Peyer's patch (tissue), 4 donors: ENCODE measurements around the gene TMEM132D. TPM values are rescaled to one million over a fixed set of nuclear protein-coding genes. Genes with fewer than 3 reads are reported as not detected.

ENCODE experiments used
- DNase-seq, 3 donors: peaks; one replicate each; pipeline ENCODE4 v3.0.0-alpha.2; 2017 to 2019
- H3K27ac ChIP-seq, 4 donors: fragments of 200-600 bp; sonication (generic); one replicate each; pipeline ENCODE4 v1.5.1; 2016 to 2019
- H3K27me3 ChIP-seq, 2 donors: fragments of 200-600 bp; sonication (generic); one replicate each; pipeline ENCODE4 v1.5.1; 2019
- H3K36me3 ChIP-seq, 3 donors: fragments of 200-600 bp; sonication (generic); one replicate each; pipeline ENCODE4 v1.5.1; 2016 to 2019
- H3K4me1 ChIP-seq, 4 donors: fragments of 200-600 bp; sonication (generic); one replicate each; pipeline ENCODE4 v1.5.1; 2016 to 2019
- H3K4me3 ChIP-seq, 4 donors: fragments of 200-600 bp; sonication (generic); 1 replicate in 3 of 4; 2 replicates in 1 of 4; pipeline ENCODE4 v1.5.1; 2016 to 2019; ENCODE audit warnings: mild to moderate bottlenecking in 1 of 4
- H3K9me3 ChIP-seq, 4 donors: fragments of 200-600 bp; sonication (generic); one replicate each; pipeline ENCODE4 v1.5.1; 2016 to 2019; ENCODE audit warnings: mild to moderate bottlenecking in 1 of 4
- POLR2A ChIP-seq, 2 donors: fragments of 450-650 bp; IDR thresholded peaks; one replicate each; pipeline ENCODE4 v1.5.1; 2017; ENCODE audit warnings: antibody characterized with exemption in 2 of 2, mild to moderate bottlenecking in 2 of 2, moderate library complexity in 2 of 2
- total RNA-seq, 4 donors: library from RNA; depleted of rRNA; stranded (reverse); fragments of >200 nt; gene quantifications; one replicate each; pipeline ENCODE4 v1.1.0, GENCODE V29; 2016
- TF ChIP-seq, protein P1 (sequence below), 6 experiments: fragments of 450-650 bp in 4 of 6; fragments of 200-600 bp in 2 of 6; sonication (generic) in 1 of 6; IDR thresholded peaks; one replicate each; pipeline ENCODE4 v1.5.1; 2017 to 2019; ENCODE audit warnings: antibody characterized with exemption in 6 of 6, mild to moderate bottlenecking in 3 of 6, moderate library complexity in 1 of 6

TMEM132D gene
- total RNA-seq, 4 donors from 2014 or later: 0.27 to 1.7 (median 0.41) TPM

GRCh38 chr12:129246630-129247029, 657.2 kb downstream of the TMEM132D start:
- no peaks in the 10 kb centered on the region for H3K27me3 ChIP-seq
- no peaks in the 10 kb centered on the region for H3K36me3 ChIP-seq
- peaks cover 0 to 4% (median 0%) of the 10 kb centered on the region in 4 donors for H3K9me3 ChIP-seq
- H3K4me3 ChIP-seq: no peak overlapping the region
- H3K4me1 ChIP-seq: no peaks in the 10 kb centered on the region
- no peak for DNase-seq
- no peak overlapping the region for H3K27ac ChIP-seq
- TF ChIP-seq POLR2A (IDR thresholded peaks at IDR 0.05): no peak
- TF ChIP-seq, protein P1, sequence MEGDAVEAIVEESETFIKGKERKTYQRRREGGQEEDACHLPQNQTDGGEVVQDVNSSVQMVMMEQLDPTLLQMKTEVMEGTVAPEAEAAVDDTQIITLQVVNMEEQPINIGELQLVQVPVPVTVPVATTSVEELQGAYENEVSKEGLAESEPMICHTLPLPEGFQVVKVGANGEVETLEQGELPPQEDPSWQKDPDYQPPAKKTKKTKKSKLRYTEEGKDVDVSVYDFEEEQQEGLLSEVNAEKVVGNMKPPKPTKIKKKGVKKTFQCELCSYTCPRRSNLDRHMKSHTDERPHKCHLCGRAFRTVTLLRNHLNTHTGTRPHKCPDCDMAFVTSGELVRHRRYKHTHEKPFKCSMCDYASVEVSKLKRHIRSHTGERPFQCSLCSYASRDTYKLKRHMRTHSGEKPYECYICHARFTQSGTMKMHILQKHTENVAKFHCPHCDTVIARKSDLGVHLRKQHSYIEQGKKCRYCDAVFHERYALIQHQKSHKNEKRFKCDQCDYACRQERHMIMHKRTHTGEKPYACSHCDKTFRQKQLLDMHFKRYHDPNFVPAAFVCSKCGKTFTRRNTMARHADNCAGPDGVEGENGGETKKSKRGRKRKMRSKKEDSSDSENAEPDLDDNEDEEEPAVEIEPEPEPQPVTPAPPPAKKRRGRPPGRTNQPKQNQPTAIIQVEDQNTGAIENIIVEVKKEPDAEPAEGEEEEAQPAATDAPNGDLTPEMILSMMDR (IDR thresholded peaks at IDR 0.05): no peak

DNA sequence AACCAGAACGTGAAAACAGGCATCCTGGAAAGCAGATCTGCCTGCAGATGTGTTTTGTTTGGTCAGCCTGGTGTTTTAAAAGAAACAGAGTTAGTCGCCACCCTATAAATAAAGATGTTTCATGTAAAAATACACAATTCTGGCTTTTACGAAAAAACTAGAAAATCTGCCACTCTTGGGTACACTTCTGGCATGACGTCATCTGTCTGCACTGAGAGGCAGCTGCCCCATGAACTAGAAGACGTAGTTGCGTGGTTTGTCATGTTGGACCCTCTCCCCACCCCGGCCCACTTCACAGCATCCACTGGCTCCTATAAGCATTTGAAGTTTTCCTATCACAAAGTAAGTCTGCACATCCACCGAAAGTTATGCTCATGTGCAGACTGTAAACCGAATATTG, 658.1 kb downstream of the TMEM132D start:
- no peak for TF ChIP-seq POLR2A (IDR thresholded peaks at IDR 0.05)
- TF ChIP-seq, protein P1 (IDR thresholded peaks at IDR 0.05): no peak
- H3K27me3 ChIP-seq: no peaks in the 10 kb centered on the region
- H3K4me3 ChIP-seq: no peak overlapping the region
- H3K36me3 ChIP-seq: no peaks in the 10 kb centered on the region
- no peak overlapping the region for H3K27ac ChIP-seq
- peaks cover 0 to 4% (median 0%) of the 10 kb centered on the region in 4 donors for H3K9me3 ChIP-seq
- no peak for DNase-seq
- H3K4me1 ChIP-seq: no peaks in the 10 kb centered on the region

- no peak overlapping the region for H3K27ac ChIP-seq
- no peak overlapping the region for H3K4me3 ChIP-seq
- H3K4me1 ChIP-seq: no peaks in the 10 kb centered on the region
- DNase-seq: no peak
- H3K27me3 ChIP-seq: no peaks in the 10 kb centered on the region
- H3K9me3 ChIP-seq: no peaks in the 10 kb centered on the region
- H3K36me3 ChIP-seq: no peaks in the 10 kb centered on the region
- TF ChIP-seq POLR2A (IDR thresholded peaks at IDR 0.05): no peak
- TF ChIP-seq, protein P1 (IDR thresholded peaks at IDR 0.05): no peak
Observed at GRCh38 chr12:129241852-129242251, 662.0 kb downstream of the TMEM132D start.

DNA sequence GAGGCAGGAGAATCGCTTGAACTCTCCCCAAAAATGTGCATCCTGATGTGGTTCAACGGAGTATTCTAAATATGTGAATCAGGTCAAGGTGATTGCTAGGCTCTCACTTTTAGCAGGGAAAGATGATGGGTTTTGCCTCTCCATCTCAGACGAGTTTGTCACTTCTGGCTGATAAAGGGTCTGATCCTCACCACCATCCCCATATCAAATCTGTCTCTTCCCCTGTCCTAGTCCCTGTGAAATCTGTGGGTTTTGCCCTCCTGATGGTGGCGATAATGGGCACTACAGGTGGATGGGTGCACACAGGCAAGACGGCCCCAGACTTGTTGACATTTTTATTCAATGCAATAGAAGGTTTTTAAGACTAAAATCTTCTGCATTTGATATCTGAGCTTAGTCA, 665.9 kb downstream of the TMEM132D start:
- Histone ChIP-seq H3K27me3 (no peaks in the 10 kb centered on the region), H3K9me3 (no peaks in the 10 kb centered on the region), H3K4me1 (no peaks in the 10 kb centered on the region), H3K4me3 (no peak overlapping the region), H3K27ac (no peak overlapping the region), H3K36me3 (no peaks in the 10 kb centered on the region)
- no peak for DNase-seq
- TF ChIP-seq, protein P1 (IDR thresholded peaks at IDR 0.05): no peak
- TF ChIP-seq POLR2A (IDR thresholded peaks at IDR 0.05): no peak

DNA sequence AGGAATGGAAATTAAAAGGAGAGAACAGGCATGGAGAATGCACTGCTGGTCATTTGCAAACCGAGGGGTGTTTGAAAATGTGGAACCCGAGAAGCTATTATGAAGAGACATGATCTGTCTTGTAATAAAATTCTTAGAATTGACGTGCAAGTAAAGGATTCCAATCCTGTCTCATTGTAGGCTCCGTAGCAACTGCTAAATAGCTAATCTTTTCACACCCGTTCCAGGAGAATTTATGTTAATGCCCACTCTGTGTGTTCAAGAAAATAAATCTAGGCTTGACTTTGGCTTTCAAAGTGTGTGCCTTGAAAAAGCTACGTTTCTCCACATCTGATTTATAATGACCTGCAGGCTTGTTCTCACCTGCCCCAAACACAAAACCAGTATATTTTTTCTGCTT, 669.6 kb downstream of the TMEM132D start:
- no peak for TF ChIP-seq POLR2A (IDR thresholded peaks at IDR 0.05)
- TF ChIP-seq, protein P1 (IDR thresholded peaks at IDR 0.05): no peak
- H3K27ac ChIP-seq: no peak overlapping the region
- H3K4me1 ChIP-seq: no peaks in the 10 kb centered on the region
- H3K9me3 ChIP-seq: no peaks in the 10 kb centered on the region
- H3K27me3 ChIP-seq: no peaks in the 10 kb centered on the region
- no peak for DNase-seq
- H3K36me3 ChIP-seq: no peaks in the 10 kb centered on the region
- no peak overlapping the region for H3K4me3 ChIP-seq

GRCh38 chr12:129231491-129231890, 672.3 kb downstream of the TMEM132D start:
- Histone ChIP-seq H3K36me3 (no peaks in the 10 kb centered on the region), H3K4me1 (no peaks in the 10 kb centered on the region), H3K9me3 (no peaks in the 10 kb centered on the region), H3K4me3 (no peak overlapping the region), H3K27ac (no peak overlapping the region), H3K27me3 (no peaks in the 10 kb centered on the region)
- no peak for DNase-seq
- TF ChIP-seq POLR2A (IDR thresholded peaks at IDR 0.05): no peak
- TF ChIP-seq, protein P1 (IDR thresholded peaks at IDR 0.05): no peak
